ENCODE data around the gene ST6GALNAC5. TPM values are rescaled to one million over a fixed set of nuclear protein-coding genes. Genes with fewer than 3 reads are reported as not detected.

Gene ST6GALNAC5
- total and polyA plus RNA-seq, 8 donors, result 7.6 to 18.9 (median 10.0) TPM

GRCh38 chr1:77060000-77060399 lies 192.7 kb downstream of the ST6GALNAC5 start:
- no peaks in the 10 kb centered on the region for H3K36me3 ChIP-seq
- no peak for TF ChIP-seq CTCF (IDR thresholded peaks at IDR 0.05)
- ATAC-seq (peak; percentile 59), DNase-seq (peak in 2 of 4 donors; percentile 17 to 37)
- no peaks in the 10 kb centered on the region for H3K4me1 ChIP-seq
- H3K9me3 ChIP-seq, result no peaks in the 10 kb centered on the region
- intact Hi-C loops (cut with DNase I), result no loop called here
- H3K27me3 ChIP-seq, result no peaks in the 10 kb centered on the region
- no peak overlapping the region for H3K4me3 ChIP-seq
- H3K27ac ChIP-seq, result no peak overlapping the region

GRCh38 chr1:77061162-77061561 lies 193.9 kb downstream of the ST6GALNAC5 start:
- Histone ChIP-seq H3K4me3 (no peak overlapping the region), H3K9me3 (no peaks in the 10 kb centered on the region), H3K27ac (no peak overlapping the region), H3K4me1 (no peaks in the 10 kb centered on the region), H3K36me3 (no peaks in the 10 kb centered on the region), H3K27me3 (no peaks in the 10 kb centered on the region)
- ATAC-seq (no peak), DNase-seq (no peak)
- no peak for TF ChIP-seq CTCF (IDR thresholded peaks at IDR 0.05)
- intact Hi-C loops (cut with DNase I), result no loop called here

- no peak overlapping the region for H3K4me3 ChIP-seq
- H3K36me3 ChIP-seq, result no peaks in the 10 kb centered on the region
- DNase-seq, result no peak
- H3K27me3 ChIP-seq, result no peaks in the 10 kb centered on the region
- no peak overlapping the region for H3K27ac ChIP-seq
- ATAC-seq, result no peak
- intact Hi-C loops (cut with DNase I), result no loop called here
- H3K9me3 ChIP-seq, result no peaks in the 10 kb centered on the region
- no peaks in the 10 kb centered on the region for H3K4me1 ChIP-seq
- no peak for TF ChIP-seq CTCF (IDR thresholded peaks at IDR 0.05)
Observed at GRCh38 chr1:77063118-77063517, 195.8 kb downstream of the ST6GALNAC5 start.

GRCh38 chr1:77064246-77064645 lies 197.0 kb downstream of the ST6GALNAC5 start:
- ATAC-seq, result no peak
- DNase-seq, result no peak
- Histone ChIP-seq H3K27me3 (no peaks in the 10 kb centered on the region), H3K27ac (no peak overlapping the region), H3K9me3 (no peaks in the 10 kb centered on the region), H3K36me3 (no peaks in the 10 kb centered on the region), H3K4me1 (no peaks in the 10 kb centered on the region), H3K4me3 (no peak overlapping the region)
- intact Hi-C loops (cut with DNase I), result no loop called here
- TF ChIP-seq CTCF (IDR thresholded peaks at IDR 0.05), result no peak

- intact Hi-C loops (cut with DNase I), result no loop called here
- no peak overlapping the region for H3K4me3 ChIP-seq
- H3K27me3 ChIP-seq, result no peaks in the 10 kb centered on the region
- H3K36me3 ChIP-seq, result no peaks in the 10 kb centered on the region
- no peak overlapping the region for H3K27ac ChIP-seq
- H3K4me1 ChIP-seq, result no peaks in the 10 kb centered on the region
- H3K9me3 ChIP-seq, result no peaks in the 10 kb centered on the region
- DNase-seq (no peak), ATAC-seq (no peak)
- TF ChIP-seq CTCF (IDR thresholded peaks at IDR 0.05), result no peak
Observed at GRCh38 chr1:77065693-77066342, 198.5 kb downstream of the ST6GALNAC5 start.

Measured in left lung (tissue), 10 donors.